Ascending aorta (tissue), 2 donors: ENCODE results near the gene FBXW4. TPM values are rescaled to one million over a fixed set of nuclear protein-coding genes. Genes with fewer than 3 reads are reported as not detected.

Experiments
- DNase-seq, 2 donors: peaks; one replicate each; pipeline ENCODE4 v3.0.0-alpha.2; 2019; ENCODE audit warnings: low spot score in 2 of 2
- H3K27ac ChIP-seq, 2 donors: fragments of 200-600 bp; sonication (generic); one replicate each; pipeline ENCODE4 v1.5.1; 2016 to 2017; ENCODE audit warnings: mild to moderate bottlenecking in 1 of 2
- H3K27me3 ChIP-seq: fragments of 200-600 bp; sonication (generic); one replicate; pipeline ENCODE4 v1.5.1; 2017
- H3K36me3 ChIP-seq, 2 donors: fragments of 200-600 bp; sonication (generic); one replicate each; pipeline ENCODE4 v1.5.1; 2016
- H3K4me1 ChIP-seq, 2 donors: fragments of 200-600 bp; sonication (generic); one replicate each; pipeline ENCODE4 v1.5.1; 2016 to 2017; ENCODE audit warnings: mild to moderate bottlenecking in 1 of 2
- H3K4me3 ChIP-seq, 2 donors: fragments of 200-600 bp; sonication (generic); one replicate each; pipeline ENCODE4 v1.5.1; 2016 to 2017; ENCODE audit warnings: mild to moderate bottlenecking in 1 of 2
- H3K9me3 ChIP-seq, 2 donors: fragments of 200-600 bp; sonication (generic); one replicate each; pipeline ENCODE4 v1.5.1; 2016
- CTCF ChIP-seq, 3 experiments: fragments of 200-600 bp in 2 of 3; fragments of 450-650 bp in 1 of 3; sonication (generic) in 2 of 3; IDR thresholded peaks; one replicate each; pipeline ENCODE4 v1.5.1; 2016 to 2019; ENCODE audit warnings: antibody characterized with exemption in 3 of 3, mild to moderate bottlenecking in 1 of 3, moderate library complexity in 1 of 3
- intact Hi-C: fragments of 100-400 bp; cut with DNase I; formaldehyde crosslinking; loops from one replicate; pipeline ENCODE4 v1.15.1; 2023
- total RNA-seq: library from RNA; depleted of rRNA; stranded (reverse); fragments of >200 nt; gene quantifications from one replicate; pipeline ENCODE4 v1.1.0, GENCODE V29; 2016

FBXW4 gene
- total RNA-seq, 1 donor from 2014 or later, result 21.3 TPM

GRCh38 chr10:101718690-101719275 is 23.8 kb upstream of the FBXW4 start:
- no peak for DNase-seq
- Histone ChIP-seq H3K27ac (no peak overlapping the region), H3K4me1 (no peaks in the 10 kb centered on the region), H3K9me3 (no peaks in the 10 kb centered on the region), H3K4me3 (no peak overlapping the region), H3K27me3 (no peaks in the 10 kb centered on the region), H3K36me3 (no peaks in the 10 kb centered on the region)
- intact Hi-C loops, result no loop called here
- no peak for TF ChIP-seq CTCF (IDR thresholded peaks at IDR 0.05)

GRCh38 chr10:101716891-101717659 is 22.1 kb upstream of the FBXW4 start:
- intact Hi-C loops, result no loop called here
- no peak for TF ChIP-seq CTCF (IDR thresholded peaks at IDR 0.05)
- no peak for DNase-seq
- H3K27me3 ChIP-seq, result no peaks in the 10 kb centered on the region
- H3K36me3 ChIP-seq, result no peaks in the 10 kb centered on the region
- H3K9me3 ChIP-seq, result no peaks in the 10 kb centered on the region
- H3K27ac ChIP-seq, result no peak overlapping the region
- no peak overlapping the region for H3K4me3 ChIP-seq
- no peaks in the 10 kb centered on the region for H3K4me1 ChIP-seq

- H3K36me3 ChIP-seq, result no peaks in the 10 kb centered on the region
- H3K4me1 ChIP-seq, result no peaks in the 10 kb centered on the region
- no peak for TF ChIP-seq CTCF (IDR thresholded peaks at IDR 0.05)
- DNase-seq, result no peak
- no peaks in the 10 kb centered on the region for H3K9me3 ChIP-seq
- H3K27ac ChIP-seq, result no peak overlapping the region
- no peak overlapping the region for H3K4me3 ChIP-seq
- H3K27me3 ChIP-seq, result no peaks in the 10 kb centered on the region
- intact Hi-C loops, result no loop called here
Measured at GRCh38 chr10:101712997-101713396, 18.0 kb upstream of the FBXW4 start.

GRCh38 chr10:101710793-101711192 is 15.8 kb upstream of the FBXW4 start:
- no peak for TF ChIP-seq CTCF (IDR thresholded peaks at IDR 0.05)
- no peak overlapping the region for H3K4me3 ChIP-seq
- intact Hi-C loops, result no loop called here
- no peaks in the 10 kb centered on the region for H3K4me1 ChIP-seq
- no peak overlapping the region for H3K27ac ChIP-seq
- no peaks in the 10 kb centered on the region for H3K9me3 ChIP-seq
- no peak for DNase-seq
- no peaks in the 10 kb centered on the region for H3K27me3 ChIP-seq
- no peaks in the 10 kb centered on the region for H3K36me3 ChIP-seq

- Histone ChIP-seq H3K27me3 (no peaks in the 10 kb centered on the region), H3K4me3 (no peak overlapping the region), H3K27ac (no peak overlapping the region), H3K9me3 (no peaks in the 10 kb centered on the region), H3K36me3 (no peaks in the 10 kb centered on the region), H3K4me1 (no peaks in the 10 kb centered on the region)
- no peak for DNase-seq
- TF ChIP-seq CTCF (IDR thresholded peaks at IDR 0.05), result peak in 1 of 3 experiments; percentile 8
- intact Hi-C loops, result no loop called here
Measured at GRCh38 chr10:101710059-101710695, 15.2 kb upstream of the FBXW4 start.
